M059J (cell line): ENCODE measurements around the gene IL3RA. TPM values are rescaled to one million over a fixed set of nuclear protein-coding genes. Genes with fewer than 3 reads are reported as not detected.
"Not testable (repeated sequence)": the region's sequence is repeated elsewhere in the genome, so short reads cannot be mapped to it uniquely, and the experiment has no call there.

Source experiments
- DNase-seq: peaks from one replicate; pipeline ENCODE4 v3.0.0-alpha.2; 2012; ENCODE audit warnings: low read depth
- total RNA-seq: library from RNA; depleted of rRNA; stranded (reverse); fragments of >200 nt; shearing (Covaris generic); gene quantifications from 2 replicates; pipeline ENCODE4 v1.2.3, GENCODE V29; 2014; rRNA removed

The IL3RA gene
- total RNA-seq, 1 experiment from 2014 or later: not detected

DNA sequence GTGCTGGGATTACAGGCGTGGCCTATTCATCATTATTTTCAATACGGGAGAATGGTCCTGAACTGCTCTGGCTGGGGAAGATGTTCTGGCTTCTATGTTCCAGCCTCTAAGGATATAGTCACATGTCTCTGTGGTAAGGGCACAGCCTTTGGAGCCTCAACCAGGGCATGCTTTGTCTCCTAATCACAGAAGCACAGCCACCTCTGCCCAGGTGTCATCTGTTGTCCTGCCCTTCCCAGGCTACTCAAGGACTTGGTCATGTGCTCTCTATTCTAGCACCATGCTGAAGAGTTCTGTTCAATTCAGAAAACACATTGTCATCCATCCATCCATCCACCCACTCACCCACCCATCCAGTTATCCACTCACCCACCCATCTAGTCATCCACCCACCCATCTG, 86.6 kb downstream of the IL3RA start:
- no peak for DNase-seq

DNA sequence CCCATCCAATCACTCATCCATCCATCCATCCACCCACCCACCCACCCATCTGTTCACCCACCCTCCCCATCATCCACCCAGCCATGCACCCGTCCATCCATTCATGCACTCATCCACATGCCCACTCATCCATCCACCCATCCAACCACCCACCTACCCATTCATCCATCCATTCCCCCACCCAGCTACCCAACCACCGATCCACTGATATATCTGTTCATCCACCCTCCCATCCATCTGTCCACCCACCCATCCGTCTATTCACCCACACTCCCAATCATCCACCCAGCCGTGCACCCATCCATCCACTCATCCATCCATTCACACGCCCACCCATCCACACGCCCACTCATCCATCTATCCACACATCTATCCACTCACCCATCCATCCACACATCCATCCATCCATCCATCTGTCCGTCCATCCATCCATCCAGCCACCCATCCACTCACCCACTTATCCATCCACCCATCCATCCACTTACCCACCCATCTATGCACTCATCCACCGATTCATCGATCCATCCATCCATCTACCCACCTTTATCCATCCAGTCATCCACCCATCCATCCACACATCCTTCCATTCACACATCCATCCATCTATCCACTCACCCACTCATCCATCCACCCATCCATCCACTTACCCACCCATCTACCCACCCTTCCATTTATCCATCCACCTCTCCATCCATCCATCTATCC, 87.7 kb downstream of the IL3RA start:
- DNase-seq: no peak

GRCh38 chrX:1425381-1425780, 88.8 kb downstream of the IL3RA start:
- DNase-seq: no peak

DNA sequence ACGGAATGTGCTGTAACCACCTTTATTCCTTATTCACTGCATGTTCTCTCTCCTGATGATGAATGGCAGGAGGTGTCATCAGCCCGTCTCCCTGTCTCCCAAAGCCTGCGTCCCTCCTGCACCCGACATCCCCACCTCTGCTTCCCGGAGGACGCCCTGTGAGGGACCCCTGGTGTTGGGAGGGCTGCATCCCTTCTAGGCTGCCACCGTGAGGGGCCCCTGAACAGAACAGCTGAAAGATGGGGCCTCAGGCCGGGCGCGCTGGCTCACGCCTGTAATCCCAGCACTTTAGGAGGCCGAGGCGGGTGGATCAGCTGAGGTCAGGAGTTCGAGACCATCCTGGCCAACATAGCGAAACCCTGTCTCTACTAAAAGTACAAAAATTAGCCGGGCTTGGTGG, 89.7 kb downstream of the IL3RA start:
- not testable (repeated sequence) for DNase-seq

- DNase-seq: no peak
Observed at GRCh38 chrX:1427756-1428155, 91.2 kb downstream of the IL3RA start.

- DNase-seq: no peak
Observed at GRCh38 chrX:1430451-1430850, 93.9 kb downstream of the IL3RA start.

Other genes starting within 250 kb of the IL3RA start
- 0.10 TPM in 1 of 2 replicates, not detected in the other for gene CRLF2, start 124.1 kb upstream of the IL3RA start, total RNA-seq
- gene CSF2RA, start 68.0 kb upstream of the IL3RA start, total RNA-seq: not detected in 2 replicates
- gene SLC25A6, start 55.3 kb downstream of the IL3RA start, total RNA-seq: 113 and 125 TPM in 2 replicates
- gene ASMTL, start 116.1 kb downstream of the IL3RA start, total RNA-seq: 6.3 and 7.2 TPM in 2 replicates
- gene P2RY8, start 200.4 kb downstream of the IL3RA start, total RNA-seq: 0.10 TPM in 1 of 2 replicates, not detected in the other